Measurements from ENCODE around the gene IFT22.

IFT22 gene

DNA sequence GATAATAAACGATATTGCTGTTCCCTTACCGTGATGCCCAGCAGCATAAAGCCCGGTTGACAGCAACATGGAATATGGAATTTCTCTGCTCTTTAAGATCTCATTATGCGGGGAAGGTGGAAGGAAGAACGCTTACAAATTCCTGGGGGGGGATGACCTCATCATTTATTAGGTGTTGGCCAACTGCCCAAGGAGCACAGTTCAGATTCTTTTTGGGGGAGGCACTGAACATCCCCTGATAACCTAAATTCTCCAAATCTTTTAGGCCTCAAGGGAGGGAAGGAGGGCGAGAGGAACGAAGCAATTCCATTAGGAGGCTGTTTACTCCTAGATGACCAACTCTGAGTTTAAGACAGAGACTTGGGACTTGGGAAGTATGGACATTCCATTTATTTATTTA lies 35.8 kb upstream of the IFT22 start:
- TF ChIP-seq EGR1 (IDR thresholded peaks at IDR 0.05), result no peak
- TF ChIP-seq MAX (IDR thresholded peaks at IDR 0.05), result no peak
- TF ChIP-seq YY1 (IDR thresholded peaks at IDR 0.05; ENCODE audit: low read depth), result no peak
- TF ChIP-seq REST (IDR thresholded peaks at IDR 0.05; ENCODE audit: low read depth), result no peak
- no peak for TF ChIP-seq EP300 (IDR thresholded peaks at IDR 0.05; ENCODE audit: borderline replicate concordance)
- TF ChIP-seq TAF1 (IDR thresholded peaks at IDR 0.05; ENCODE audit: low read depth), result no peak
- TF ChIP-seq CEBPB (IDR thresholded peaks at IDR 0.05), result no peak
- no peak for TF ChIP-seq USF1 (IDR thresholded peaks at IDR 0.05)
- TF ChIP-seq CREB1 (IDR thresholded peaks at IDR 0.05; ENCODE audit: low read depth), result no peak
- no peak for TF ChIP-seq RAD21 (IDR thresholded peaks at IDR 0.05; ENCODE audit: low read depth)
- TF ChIP-seq ZBTB7A (IDR thresholded peaks at IDR 0.05; ENCODE audit: low read depth), result no peak

GRCh38 chr7:101352920-101353308 lies 31.3 kb upstream of the IFT22 start:
- TF ChIP-seq TCF12 (IDR thresholded peaks at IDR 0.05; ENCODE audit: low read depth) (no peak), EP300 (IDR thresholded peaks at IDR 0.05; ENCODE audit: borderline replicate concordance) (no peak), TAF1 (IDR thresholded peaks at IDR 0.05; ENCODE audit: low read depth) (no peak), USF1 (IDR thresholded peaks at IDR 0.05) (no peak), RAD21 (IDR thresholded peaks at IDR 0.05; ENCODE audit: low read depth) (no peak), REST (IDR thresholded peaks at IDR 0.05; ENCODE audit: low read depth) (no peak), ZBTB7A (IDR thresholded peaks at IDR 0.05; ENCODE audit: low read depth) (no peak), TEAD4 (IDR thresholded peaks at IDR 0.05) (no peak), MAX (IDR thresholded peaks at IDR 0.05) (no peak), FOXM1 (IDR thresholded peaks at IDR 0.05; ENCODE audit: borderline replicate concordance, low read depth) (no peak), CREB1 (IDR thresholded peaks at IDR 0.05; ENCODE audit: low read depth) (no peak), NFIC (IDR thresholded peaks at IDR 0.05) (no peak), EGR1 (IDR thresholded peaks at IDR 0.05) (no peak), CEBPB (IDR thresholded peaks at IDR 0.05) (no peak), YY1 (IDR thresholded peaks at IDR 0.05; ENCODE audit: low read depth) (no peak)

GRCh38 chr7:101347477-101347876 lies 25.9 kb upstream of the IFT22 start:
- TF ChIP-seq TCF12 (IDR thresholded peaks at IDR 0.05; ENCODE audit: low read depth) (no peak), FOXM1 (IDR thresholded peaks at IDR 0.05; ENCODE audit: borderline replicate concordance, low read depth) (no peak), MAX (IDR thresholded peaks at IDR 0.05) (no peak)

- TF ChIP-seq YY1 (IDR thresholded peaks at IDR 0.05; ENCODE audit: low read depth) (no peak), EGR1 (IDR thresholded peaks at IDR 0.05) (no peak), ZBTB7A (IDR thresholded peaks at IDR 0.05; ENCODE audit: low read depth) (no peak), REST (IDR thresholded peaks at IDR 0.05; ENCODE audit: low read depth) (no peak), USF1 (IDR thresholded peaks at IDR 0.05) (no peak), TEAD4 (IDR thresholded peaks at IDR 0.05) (no peak), MAX (IDR thresholded peaks at IDR 0.05) (no peak), FOXM1 (IDR thresholded peaks at IDR 0.05; ENCODE audit: borderline replicate concordance, low read depth) (no peak), CEBPB (IDR thresholded peaks at IDR 0.05) (no peak), NFIC (IDR thresholded peaks at IDR 0.05) (no peak), TCF12 (IDR thresholded peaks at IDR 0.05; ENCODE audit: low read depth) (no peak), EP300 (IDR thresholded peaks at IDR 0.05; ENCODE audit: borderline replicate concordance) (no peak), RAD21 (IDR thresholded peaks at IDR 0.05; ENCODE audit: low read depth) (no peak), TAF1 (IDR thresholded peaks at IDR 0.05; ENCODE audit: low read depth) (no peak)
These were observed 21.3 kb upstream of the IFT22 start for GRCh38 chr7:101342892-101343291.

All from Ishikawa (cell line).